A673 (cell line): ENCODE results near the gene SNX32. TPM values are rescaled to one million over a fixed set of nuclear protein-coding genes. Genes with fewer than 3 reads are reported as not detected.

Experiments used
- BruUV-seq: library from RNA; stranded (reverse); fragments of 400-500 nt; replicated peaks from 2 replicates; lab custom pipeline; 2021; lab: Mats Ljungman, UMichigan
- CTCF ChIA-PET: fragments of 300-600 bp; sonication (Branson Sonifier 250); formaldehyde crosslinking; loops from one replicate; lab custom pipeline; 2022; ENCODE audit warnings: antibody characterized with exemption; lab: Charles Lee
- POLR2A ChIA-PET: fragments of 300-600 bp; sonication (Branson Sonifier 250); formaldehyde crosslinking; loops from one replicate; lab custom pipeline; 2022; ENCODE audit warnings: antibody characterized with exemption; ENCODE audit not compliant: low non-redundant PET; lab: Charles Lee
- DNase-seq: peaks from one replicate; pipeline ENCODE4 v3.0.0-alpha.2; 2015; ENCODE audit warnings: low spot score
- H3K27ac ChIP-seq: fragments of 200-600 bp; sonication (generic); 2 replicates; pipeline ENCODE4 v1.5.1; 2016; ENCODE audit warnings: mixed run types, low read depth, mild to moderate bottlenecking, mixed read lengths, antibody characterized with exemption, low read length; ENCODE audit not compliant: poor library complexity, severe bottlenecking
- H3K27me3 ChIP-seq: fragments of 200-600 bp; sonication (generic); replicated peaks from 2 replicates; pipeline ENCODE4 v1.6.1; 2017; ENCODE audit warnings: mixed run types, low read depth, mild to moderate bottlenecking, mixed read lengths, antibody characterized with exemption, low read length; ENCODE audit not compliant: insufficient read depth, poor library complexity
- H3K36me3 ChIP-seq: fragments of 200-600 bp; sonication (generic); 2 replicates; pipeline ENCODE4 v1.6.1; 2016; ENCODE audit warnings: mixed run types, mild to moderate bottlenecking, mixed read lengths, antibody characterized with exemption, low read length; ENCODE audit not compliant: insufficient read depth, poor library complexity, severe bottlenecking
- H3K4me1 ChIP-seq: fragments of 200-600 bp; sonication (generic); 2 replicates; pipeline ENCODE4 v1.6.1; 2017; ENCODE audit warnings: mixed run types, mild to moderate bottlenecking, mixed read lengths, antibody characterized with exemption, low read length; ENCODE audit not compliant: insufficient read depth, poor library complexity, severe bottlenecking
- H3K4me3 ChIP-seq: fragments of 200-600 bp; sonication (generic); 2 replicates; pipeline ENCODE4 v1.5.1; 2016; ENCODE audit warnings: low read depth, mixed run types, mild to moderate bottlenecking, mixed read lengths, low read length; ENCODE audit not compliant: poor library complexity, severe bottlenecking
- H3K9me3 ChIP-seq: fragments of 200-600 bp; sonication (generic); 2 replicates; pipeline ENCODE4 v1.6.1; 2016; ENCODE audit warnings: mixed run types, low read depth, mild to moderate bottlenecking, mixed read lengths, antibody characterized with exemption, low read length; ENCODE audit not compliant: poor library complexity, severe bottlenecking
- EZH2 ChIP-seq: fragments of 200-600 bp; sonication (generic); IDR thresholded peaks from 2 replicates; pipeline ENCODE4 v1.6.1; 2017; ENCODE audit warnings: borderline replicate concordance, low read depth, mild to moderate bottlenecking, mixed read lengths, antibody characterized with exemption, low read length; ENCODE audit not compliant: poor library complexity, severe bottlenecking
- intact Hi-C: fragments of 100-400 bp; cut with micrococcal nuclease; formaldehyde crosslinking; loops from one replicate; pipeline ENCODE4 v1.10.0; 2022; ENCODE audit not compliant: unreplicated experiment
- total RNA-seq: library from RNA; stranded (reverse); gene quantifications from 2 replicates; pipeline ENCODE4 v1.2.3, GENCODE V29; 2021
- TF ChIP-seq, protein P1 (sequence below): fragments of 300-800, 200-600 bp; sonication (generic); conservative IDR thresholded peaks from 2 replicates; pipeline ENCODE4 v1.5.1; 2017; ENCODE audit warnings: low read depth, mild to moderate bottlenecking, antibody characterized with exemption, low read length, moderate library complexity, mixed read lengths

The SNX32 gene
- total RNA-seq, 1 experiment from 2014 or later = 2.1 TPM

DNA sequence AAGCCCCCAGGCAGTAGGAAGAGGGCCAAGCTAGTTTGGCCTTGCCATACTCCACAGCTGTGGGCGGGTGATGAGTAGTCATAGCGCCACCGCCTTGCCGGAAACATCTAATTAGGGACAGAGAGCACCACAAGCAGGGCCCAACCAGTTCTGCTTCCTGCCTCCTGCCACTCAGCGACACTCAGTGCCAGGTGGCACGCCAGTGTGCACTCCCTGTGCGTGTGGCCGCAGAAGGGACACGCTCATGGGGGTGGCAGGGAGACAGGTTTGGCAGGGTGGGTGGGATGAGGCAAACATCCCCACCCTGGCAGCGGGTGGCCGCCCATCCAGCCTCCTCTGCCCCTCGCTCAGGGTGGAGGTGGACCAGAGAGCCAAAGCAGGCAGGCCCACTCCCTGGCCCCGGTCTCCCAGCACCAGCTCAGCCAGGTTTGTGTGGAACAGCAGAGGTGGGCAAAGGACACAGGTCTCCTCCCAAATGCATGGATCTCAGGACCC, 42.0 kb upstream of the SNX32 start:
- POLR2A ChIA-PET = no interaction called here
- Histone ChIP-seq H3K27me3 (peaks cover 38% of the 10 kb centered on the region), H3K36me3 (no peaks in the 10 kb centered on the region), H3K9me3 (no peaks in the 10 kb centered on the region), H3K4me1 (peaks cover 8% of the 10 kb centered on the region), H3K27ac (no peak overlapping the region), H3K4me3 (no peak overlapping the region)
- TF ChIP-seq, protein P1, sequence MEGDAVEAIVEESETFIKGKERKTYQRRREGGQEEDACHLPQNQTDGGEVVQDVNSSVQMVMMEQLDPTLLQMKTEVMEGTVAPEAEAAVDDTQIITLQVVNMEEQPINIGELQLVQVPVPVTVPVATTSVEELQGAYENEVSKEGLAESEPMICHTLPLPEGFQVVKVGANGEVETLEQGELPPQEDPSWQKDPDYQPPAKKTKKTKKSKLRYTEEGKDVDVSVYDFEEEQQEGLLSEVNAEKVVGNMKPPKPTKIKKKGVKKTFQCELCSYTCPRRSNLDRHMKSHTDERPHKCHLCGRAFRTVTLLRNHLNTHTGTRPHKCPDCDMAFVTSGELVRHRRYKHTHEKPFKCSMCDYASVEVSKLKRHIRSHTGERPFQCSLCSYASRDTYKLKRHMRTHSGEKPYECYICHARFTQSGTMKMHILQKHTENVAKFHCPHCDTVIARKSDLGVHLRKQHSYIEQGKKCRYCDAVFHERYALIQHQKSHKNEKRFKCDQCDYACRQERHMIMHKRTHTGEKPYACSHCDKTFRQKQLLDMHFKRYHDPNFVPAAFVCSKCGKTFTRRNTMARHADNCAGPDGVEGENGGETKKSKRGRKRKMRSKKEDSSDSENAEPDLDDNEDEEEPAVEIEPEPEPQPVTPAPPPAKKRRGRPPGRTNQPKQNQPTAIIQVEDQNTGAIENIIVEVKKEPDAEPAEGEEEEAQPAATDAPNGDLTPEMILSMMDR = no peak
- TF ChIP-seq EZH2 = no peak
- no peak for DNase-seq
- no TSS peak for BruUV-seq
- CTCF ChIA-PET = no interaction called here
- intact Hi-C loops = no loop called here

DNA sequence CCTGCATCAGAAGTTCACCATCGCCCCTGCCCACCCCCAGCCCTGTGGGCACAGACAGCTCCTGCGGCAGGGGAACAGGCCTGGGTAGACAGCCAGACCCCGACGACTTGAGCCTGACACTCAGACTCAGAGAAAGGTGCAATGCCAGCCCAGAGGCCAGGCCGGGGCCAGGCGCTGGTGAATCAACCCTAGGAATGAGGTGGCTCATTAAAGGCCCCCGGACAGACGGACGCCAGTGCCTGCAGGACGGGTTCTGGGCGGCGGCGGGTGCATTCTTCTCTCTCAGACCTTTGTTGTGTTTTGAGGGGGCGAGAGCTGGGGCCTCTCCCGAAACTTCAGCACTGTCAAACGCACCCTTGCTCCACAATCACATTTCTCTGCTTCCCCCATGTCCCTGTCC, 41.3 kb upstream of the SNX32 start:
- BruUV-seq = no TSS peak
- ChIA-PET CTCF (no interaction called here), POLR2A (no interaction called here)
- no peak for DNase-seq
- Histone ChIP-seq H3K9me3 (no peaks in the 10 kb centered on the region), H3K36me3 (no peaks in the 10 kb centered on the region), H3K4me3 (no peak overlapping the region), H3K27ac (no peak overlapping the region), H3K27me3 (peaks cover 31% of the 10 kb centered on the region), H3K4me1 (peaks cover 8% of the 10 kb centered on the region)
- TF ChIP-seq EZH2 = no peak
- TF ChIP-seq, protein P1 = no peak
- intact Hi-C loops = no loop called here

DNA sequence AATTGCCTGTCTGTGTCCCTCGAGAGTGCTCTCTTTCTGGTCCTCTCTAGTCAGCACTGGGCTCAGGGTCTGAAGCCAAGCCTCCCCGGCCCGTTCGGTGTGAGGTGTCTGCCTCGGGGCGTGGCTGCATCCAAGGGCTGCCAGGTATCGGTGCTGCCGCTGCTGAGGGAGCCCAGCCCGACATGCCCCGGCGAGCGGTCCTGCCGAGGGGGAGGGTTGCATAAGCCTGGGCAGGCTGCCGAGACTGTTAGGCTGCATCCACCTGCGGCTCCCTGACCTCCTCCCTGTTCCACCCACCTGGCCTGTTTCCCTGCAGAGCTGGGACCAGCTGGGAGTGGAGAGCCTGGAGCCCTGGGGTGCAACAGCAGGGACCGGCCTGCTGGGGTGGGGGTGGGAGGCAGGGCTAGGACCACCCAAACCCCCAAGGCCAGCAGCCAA, 40.6 kb upstream of the SNX32 start:
- CTCF ChIA-PET = no interaction called here
- Histone ChIP-seq H3K27me3 (peaks cover 24% of the 10 kb centered on the region), H3K9me3 (no peaks in the 10 kb centered on the region), H3K36me3 (no peaks in the 10 kb centered on the region), H3K27ac (no peak overlapping the region), H3K4me3 (no peak overlapping the region), H3K4me1 (peaks cover 1% of the 10 kb centered on the region)
- DNase-seq = no peak
- no TSS peak for BruUV-seq
- intact Hi-C loops = no loop called here
- TF ChIP-seq, protein P1 = no peak
- no peak for TF ChIP-seq EZH2
- POLR2A ChIA-PET = no interaction called here
